ENCODE measurements around the gene MRGPRD. TPM values are rescaled to one million over a fixed set of nuclear protein-coding genes. Genes with fewer than 3 reads are reported as not detected.

The MRGPRD gene
- total and polyA plus RNA-seq, 7 donors: not detected

DNA sequence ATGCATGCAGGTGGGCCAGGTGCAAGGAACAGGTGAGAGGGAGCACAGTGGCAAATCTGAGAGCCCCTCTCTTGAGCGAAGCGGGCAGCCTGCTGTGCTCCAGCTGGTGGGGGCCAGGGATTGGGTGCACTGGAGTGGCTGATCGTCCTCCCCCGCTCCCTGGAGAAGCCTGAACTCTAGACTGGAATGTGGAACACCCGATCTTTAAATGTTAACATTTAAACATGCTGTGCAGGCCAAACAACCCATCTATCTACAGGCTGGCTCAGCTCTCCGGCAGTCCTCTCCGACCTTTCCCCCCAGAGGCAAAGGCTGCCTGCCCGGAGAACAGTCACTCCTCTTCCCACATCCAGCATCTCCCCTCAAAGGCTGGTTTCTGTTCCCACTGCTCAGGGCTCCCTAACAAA lies 27.2 kb upstream of the MRGPRD start:
- 59 to 65% (median 63%) methylated on average over 8 of the region's 8 CpGs for whole genome bisulfite sequencing, 3 donors
- H3K27me3 ChIP-seq (ENCODE audit: insufficient read depth in 3 of 3, low read length in 2 of 3): peaks cover 0 to 75% (median 16%) of the 10 kb centered on the region in 3 donors
- no peaks in the 10 kb centered on the region for H3K9me3 ChIP-seq
- no peaks in the 10 kb centered on the region for H3K36me3 ChIP-seq (ENCODE audit: insufficient read depth in 1 of 2, low read depth in 1 of 2)
- H3K4me3 ChIP-seq: no peak overlapping the region
- DNase-seq: peak in 1 of 2 donors; percentile 36
- H3K27ac ChIP-seq: no peak overlapping the region
- intact Hi-C loops (cut with DNase I): no loop called here
- TF ChIP-seq, protein P1, sequence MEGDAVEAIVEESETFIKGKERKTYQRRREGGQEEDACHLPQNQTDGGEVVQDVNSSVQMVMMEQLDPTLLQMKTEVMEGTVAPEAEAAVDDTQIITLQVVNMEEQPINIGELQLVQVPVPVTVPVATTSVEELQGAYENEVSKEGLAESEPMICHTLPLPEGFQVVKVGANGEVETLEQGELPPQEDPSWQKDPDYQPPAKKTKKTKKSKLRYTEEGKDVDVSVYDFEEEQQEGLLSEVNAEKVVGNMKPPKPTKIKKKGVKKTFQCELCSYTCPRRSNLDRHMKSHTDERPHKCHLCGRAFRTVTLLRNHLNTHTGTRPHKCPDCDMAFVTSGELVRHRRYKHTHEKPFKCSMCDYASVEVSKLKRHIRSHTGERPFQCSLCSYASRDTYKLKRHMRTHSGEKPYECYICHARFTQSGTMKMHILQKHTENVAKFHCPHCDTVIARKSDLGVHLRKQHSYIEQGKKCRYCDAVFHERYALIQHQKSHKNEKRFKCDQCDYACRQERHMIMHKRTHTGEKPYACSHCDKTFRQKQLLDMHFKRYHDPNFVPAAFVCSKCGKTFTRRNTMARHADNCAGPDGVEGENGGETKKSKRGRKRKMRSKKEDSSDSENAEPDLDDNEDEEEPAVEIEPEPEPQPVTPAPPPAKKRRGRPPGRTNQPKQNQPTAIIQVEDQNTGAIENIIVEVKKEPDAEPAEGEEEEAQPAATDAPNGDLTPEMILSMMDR (IDR thresholded peaks at IDR 0.05): no peak
- peaks cover 5% of the 10 kb centered on the region for H3K4me1 ChIP-seq
- no peak for ATAC-seq

DNA sequence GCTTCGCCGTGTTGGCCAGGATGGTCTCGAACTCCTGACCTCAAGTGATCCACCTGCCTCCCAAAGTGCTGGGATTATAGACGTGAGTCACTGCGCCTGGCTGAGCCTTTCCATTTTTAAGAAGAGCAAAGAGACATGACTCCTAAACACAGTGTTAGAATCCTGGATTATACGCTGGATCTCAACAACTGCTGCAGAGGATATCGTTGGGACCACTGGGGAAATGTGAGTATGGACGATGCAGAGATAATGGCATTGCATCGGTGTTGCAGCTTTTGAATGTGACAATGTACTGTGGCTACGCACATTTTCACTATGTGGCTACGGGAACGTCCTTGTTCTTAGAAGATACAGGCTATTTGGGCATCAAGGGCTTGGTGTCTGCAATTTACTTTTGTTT lies 26.0 kb upstream of the MRGPRD start:
- intact Hi-C loops (cut with DNase I): no loop called here
- Histone ChIP-seq H3K27ac (no peak overlapping the region), H3K9me3 (no peaks in the 10 kb centered on the region), H3K36me3 (ENCODE audit: insufficient read depth in 1 of 2, low read depth in 1 of 2) (no peaks in the 10 kb centered on the region), H3K27me3 (ENCODE audit: insufficient read depth in 3 of 3, low read length in 2 of 3) (peaks cover 0 to 65% (median 19%) of the 10 kb centered on the region in 3 donors), H3K4me3 (no peak overlapping the region), H3K4me1 (peaks cover 4% of the 10 kb centered on the region)
- DNase-seq (peak in 1 of 2 donors; percentile 28), ATAC-seq (no peak)
- TF ChIP-seq, protein P1 (IDR thresholded peaks at IDR 0.05): no peak
- WGBS, 3 donors: 81 to 85% (median 83%) methylated on average over 12 of the region's 12 CpGs

DNA sequence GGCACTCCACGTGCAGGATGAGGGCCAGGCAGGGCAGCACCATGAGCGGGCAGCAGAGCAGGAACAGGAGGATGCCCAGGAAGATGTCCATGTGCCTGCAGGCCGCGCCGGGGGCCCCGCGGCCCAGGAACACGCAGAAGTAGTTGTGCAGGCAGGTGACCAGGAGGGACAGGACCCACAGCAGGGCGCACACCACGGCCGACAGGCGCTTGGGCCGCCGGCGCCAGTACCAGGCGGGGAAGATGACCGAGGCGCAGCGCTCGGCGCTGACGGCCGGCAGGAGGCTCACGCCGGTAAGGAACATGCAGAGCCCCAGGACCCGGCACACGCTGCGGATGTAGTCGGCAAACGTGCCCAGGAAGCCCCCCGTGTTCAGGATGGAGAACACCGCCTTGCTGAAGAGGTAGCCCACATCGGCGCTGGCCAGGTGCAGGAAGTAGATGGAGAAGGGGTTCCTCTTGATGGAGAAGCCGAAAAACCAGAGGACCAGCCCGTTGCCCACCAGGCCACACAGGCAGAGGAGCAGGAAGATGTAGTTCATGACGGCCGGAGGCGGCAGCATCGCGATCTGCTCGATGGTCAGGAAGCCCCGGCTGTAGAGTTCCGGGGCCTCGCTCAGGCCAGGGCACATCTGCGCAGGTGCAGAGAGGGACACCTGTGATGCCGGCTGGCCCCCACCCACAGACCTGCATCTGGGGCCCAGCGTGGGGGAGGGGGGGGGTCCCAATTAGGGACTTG lies 25.0 kb upstream of the MRGPRD start:
- Histone ChIP-seq H3K36me3 (ENCODE audit: insufficient read depth in 1 of 2, low read depth in 1 of 2) (no peaks in the 10 kb centered on the region), H3K9me3 (no peaks in the 10 kb centered on the region), H3K4me3 (no peak overlapping the region), H3K27me3 (ENCODE audit: insufficient read depth in 3 of 3, low read length in 2 of 3) (peaks cover 0 to 64% (median 16%) of the 10 kb centered on the region in 3 donors), H3K27ac (no peak overlapping the region), H3K4me1 (no peaks in the 10 kb centered on the region)
- intact Hi-C loops (cut with DNase I): no loop called here
- TF ChIP-seq, protein P1 (IDR thresholded peaks at IDR 0.05): no peak
- ATAC-seq: no peak
- peak in 1 of 2 donors; percentile 40 for DNase-seq
- 91 to 94% (median 91%) methylated on average over 48 of the region's 48 CpGs for WGBS, 3 donors

DNA sequence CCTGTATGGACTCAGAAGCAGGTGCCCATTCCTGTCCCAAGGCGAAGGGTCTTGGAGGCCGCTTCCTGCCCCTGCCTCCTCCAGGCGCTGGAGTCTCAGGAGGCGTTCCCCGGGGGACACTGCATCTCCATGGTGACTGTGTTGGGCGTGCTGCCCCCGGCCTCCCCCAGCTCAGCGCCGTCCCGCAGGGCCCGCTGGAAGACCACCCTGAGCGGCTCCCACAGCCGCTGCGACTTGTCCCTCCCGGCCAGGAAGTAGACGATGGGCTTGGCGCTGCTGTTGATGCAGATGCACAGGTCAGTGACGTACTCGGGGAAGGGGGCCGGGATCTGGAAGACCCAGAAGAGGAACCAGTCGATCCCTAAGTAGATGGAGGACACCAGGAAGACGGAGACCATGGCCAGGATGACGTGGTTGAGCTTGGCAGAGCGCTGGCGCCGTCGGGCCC lies 24.4 kb upstream of the MRGPRD start:
- H3K27ac ChIP-seq: no peak overlapping the region
- whole genome bisulfite sequencing, 3 donors: 87 to 89% (median 89%) methylated on average over 27 of the region's 27 CpGs
- H3K4me3 ChIP-seq: no peak overlapping the region
- H3K4me1 ChIP-seq: no peaks in the 10 kb centered on the region
- no peaks in the 10 kb centered on the region for H3K36me3 ChIP-seq (ENCODE audit: insufficient read depth in 1 of 2, low read depth in 1 of 2)
- no peaks in the 10 kb centered on the region for H3K9me3 ChIP-seq
- ATAC-seq (no peak), DNase-seq (peak in 1 of 2 donors; percentile 48)
- TF ChIP-seq, protein P1 (IDR thresholded peaks at IDR 0.05): no peak
- peaks cover 0 to 64% (median 16%) of the 10 kb centered on the region in 3 donors for H3K27me3 ChIP-seq (ENCODE audit: insufficient read depth in 3 of 3, low read length in 2 of 3)
- intact Hi-C loops (cut with DNase I): no loop called here
